ENCODE measurements around the gene HDAC4.

HDAC4 gene

DNA sequence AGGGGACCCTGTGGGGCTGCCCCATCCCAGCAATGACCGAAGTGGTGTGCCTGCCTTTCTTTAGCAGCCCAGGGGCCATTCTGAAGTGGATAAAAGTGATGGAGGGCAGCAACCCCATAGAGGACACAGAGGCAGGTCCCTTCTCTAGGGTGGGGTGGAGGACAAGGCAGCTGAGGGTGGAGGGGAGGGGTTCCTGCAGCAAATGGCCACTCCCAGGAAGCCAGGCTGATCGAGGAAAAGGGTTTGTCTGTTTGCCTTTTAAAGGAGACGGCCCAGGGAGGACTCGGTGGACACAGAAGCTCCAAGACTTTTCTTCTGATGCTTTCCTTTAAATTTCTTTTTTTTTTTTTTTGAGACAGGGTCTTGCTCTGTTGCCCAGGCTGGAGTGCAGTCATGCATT lies 280.2 kb downstream of the HDAC4 start:
- DNase-seq (ENCODE audit: low spot score), result no peak
- TF ChIP-seq CTCF (IDR thresholded peaks at IDR 0.05; ENCODE audit: extremely low read depth, insufficient read depth, missing control alignments), result no peak
- in situ Hi-C loops (cut with MboI; ENCODE audit: low pct_unique_long_range_greater_than_20kb, low sequenced_read_pairs, unreplicated experiment), result no loop called here

DNA sequence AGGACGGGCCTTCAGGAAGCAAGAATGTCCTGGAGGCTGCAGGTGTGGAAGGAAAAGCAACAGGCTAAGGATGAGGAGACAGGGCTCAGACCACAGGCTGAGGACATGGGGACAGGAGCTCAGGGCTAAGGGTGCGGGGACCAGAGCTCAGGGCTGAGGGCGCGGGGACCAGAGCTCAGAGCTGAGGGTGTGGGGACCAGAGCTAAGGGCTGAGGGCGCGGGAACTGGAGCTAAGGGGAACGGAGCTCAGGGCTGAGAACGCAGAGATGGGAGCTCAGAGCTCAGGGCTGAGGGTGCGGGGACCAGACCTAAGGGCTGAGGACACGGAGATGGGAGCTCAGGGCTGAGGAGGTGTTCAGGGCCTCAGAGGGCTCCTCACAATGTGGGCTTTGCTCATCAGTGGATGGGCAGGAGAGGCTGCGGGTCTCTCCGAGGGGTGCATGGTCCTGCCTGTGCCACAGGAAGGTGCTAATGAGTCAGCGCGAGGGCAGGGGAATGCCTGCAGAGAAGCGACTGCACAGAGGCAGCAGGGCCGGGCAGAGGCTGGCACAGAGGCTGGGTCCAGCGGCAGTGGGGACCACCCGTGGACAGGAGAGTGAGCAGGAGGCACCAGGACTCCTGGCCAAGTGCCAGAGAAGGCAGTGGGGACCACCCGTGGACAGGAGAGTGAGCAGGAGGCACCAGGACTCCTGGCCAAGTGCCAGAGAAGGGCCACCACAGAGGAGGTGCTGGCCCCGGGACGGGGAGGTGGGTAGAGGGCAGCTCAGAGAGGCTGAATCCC lies 281.3 kb downstream of the HDAC4 start:
- TF ChIP-seq CTCF (IDR thresholded peaks at IDR 0.05; ENCODE audit: extremely low read depth, insufficient read depth, missing control alignments), result no peak
- in situ Hi-C loops (cut with MboI; ENCODE audit: low pct_unique_long_range_greater_than_20kb, low sequenced_read_pairs, unreplicated experiment), result no loop called here
- no peak for DNase-seq (ENCODE audit: low spot score)

GRCh38 chr2:239118675-239119211 lies 282.1 kb downstream of the HDAC4 start:
- in situ Hi-C loops (cut with MboI; ENCODE audit: low pct_unique_long_range_greater_than_20kb, low sequenced_read_pairs, unreplicated experiment), result no loop called here
- no peak for TF ChIP-seq CTCF (IDR thresholded peaks at IDR 0.05; ENCODE audit: extremely low read depth, insufficient read depth, missing control alignments)
- peak; percentile 64 for DNase-seq (ENCODE audit: low spot score)

- TF ChIP-seq CTCF (IDR thresholded peaks at IDR 0.05; ENCODE audit: extremely low read depth, insufficient read depth, missing control alignments), result no peak
- DNase-seq (ENCODE audit: low spot score), result no peak
- in situ Hi-C loops (cut with MboI; ENCODE audit: low pct_unique_long_range_greater_than_20kb, low sequenced_read_pairs, unreplicated experiment), result no loop called here
Observed at GRCh38 chr2:239118264-239118663, 282.6 kb downstream of the HDAC4 start.

GRCh38 chr2:239117831-239118230 lies 283.0 kb downstream of the HDAC4 start:
- TF ChIP-seq CTCF (IDR thresholded peaks at IDR 0.05; ENCODE audit: extremely low read depth, insufficient read depth, missing control alignments), result no peak
- no peak for DNase-seq (ENCODE audit: low spot score)
- in situ Hi-C loops (cut with MboI; ENCODE audit: low pct_unique_long_range_greater_than_20kb, low sequenced_read_pairs, unreplicated experiment), result no loop called here

DNA sequence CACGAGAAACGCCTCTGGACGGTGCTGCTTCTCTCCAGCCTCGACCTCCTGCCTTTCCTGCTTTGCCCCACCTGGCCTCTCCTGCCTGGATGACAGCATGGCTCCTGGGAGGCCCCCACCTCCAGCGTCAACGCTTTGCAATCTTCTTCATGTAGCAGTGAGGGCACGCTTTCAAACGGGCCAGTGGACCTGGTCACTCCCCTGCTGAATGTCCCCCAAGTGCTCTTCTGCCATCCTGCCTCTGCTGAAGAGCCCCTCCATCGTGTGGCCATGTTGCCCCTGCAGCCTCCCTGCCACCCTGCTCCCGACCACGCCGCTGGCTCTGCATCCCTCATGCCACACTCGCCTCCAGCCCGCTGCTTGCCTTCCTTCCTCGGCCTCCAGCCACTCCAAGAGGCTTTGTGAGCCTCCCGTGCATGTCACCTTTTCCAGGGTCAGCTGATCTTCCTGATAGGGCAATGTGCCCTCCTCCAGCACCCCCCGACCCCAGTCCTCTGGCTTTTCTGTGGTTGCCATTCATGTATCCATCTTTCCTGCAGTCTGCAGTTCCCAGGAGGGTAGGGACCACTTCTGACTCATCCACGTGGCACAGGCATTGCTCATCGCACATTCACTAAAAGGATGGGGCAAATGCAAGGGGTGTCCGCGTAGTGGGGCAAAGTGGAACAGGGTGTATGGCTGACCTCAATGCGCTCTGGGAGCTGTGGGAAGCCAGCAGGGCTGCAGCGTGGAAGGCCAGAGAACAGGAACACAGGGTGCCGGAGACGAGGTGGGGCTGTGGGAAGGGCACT lies 284.2 kb downstream of the HDAC4 start:
- no peak for DNase-seq (ENCODE audit: low spot score)
- in situ Hi-C loops (cut with MboI; ENCODE audit: low pct_unique_long_range_greater_than_20kb, low sequenced_read_pairs, unreplicated experiment), result no loop called here

More for the DNA sequence above, 284.2 kb downstream of the HDAC4 start:
- TF ChIP-seq CTCF (IDR thresholded peaks at IDR 0.05; ENCODE audit: extremely low read depth, insufficient read depth, missing control alignments), result no peak

Measured in GM13977 (cell line).